Stomach (tissue), 4 donors: ENCODE results near the gene EIF5B.

Source experiments
- CTCF ChIP-seq, 7 experiments: fragments of 450-650 bp in 4 of 7; fragments of 200-600 bp in 3 of 7; sonication (generic) in 3 of 7; IDR thresholded peaks; one replicate each; pipeline ENCODE4 v1.5.1; 2016 to 2019; ENCODE audit warnings: antibody characterized with exemption in 7 of 7, control low read depth in 2 of 7, mild to moderate bottlenecking in 1 of 7
- POLR2AphosphoS5 ChIP-seq, 3 donors: sonication (generic); formaldehyde crosslinking; IDR thresholded peaks; one replicate each; pipeline ENCODE4 v1.6.1; 2016; ENCODE audit warnings: antibody characterized with exemption in 3 of 3

DNA sequence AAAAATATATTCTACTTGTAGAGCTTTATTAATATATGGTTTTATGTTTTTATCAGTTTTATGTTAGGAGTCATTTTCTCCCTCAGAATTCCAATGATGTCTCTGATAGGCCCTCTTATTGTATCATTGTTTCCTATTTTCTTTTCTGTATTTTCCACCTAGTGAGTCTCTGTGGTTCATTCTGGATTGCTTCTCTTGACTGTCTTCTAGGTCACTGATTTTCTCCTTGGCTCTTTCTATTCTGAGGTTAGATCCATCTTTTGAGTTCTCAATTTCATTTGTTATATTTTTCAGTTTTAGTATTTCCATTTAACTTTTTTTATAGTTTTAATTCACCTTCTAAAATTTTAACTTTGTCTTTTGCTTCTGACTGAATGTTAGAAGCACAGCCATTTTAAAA lies 37.6 kb downstream of the EIF5B start:
- TF ChIP-seq POLR2AphosphoS5 (IDR thresholded peaks at IDR 0.05) (no peak), CTCF (IDR thresholded peaks at IDR 0.05) (no peak)
